HFF-Myc (cell line): ENCODE measurements around the gene MB21D2.
A peak's percentile ranks its signal among the peaks of the same experiment; 100 is the strongest.
"Not testable (repeated sequence)": the region's sequence is repeated elsewhere in the genome, so short reads cannot be mapped to it uniquely, and the experiment has no call there.

Source experiments
- DNase-seq: peaks from one replicate; pipeline ENCODE4 v3.0.0-alpha.2; 2011; ENCODE audit warnings: low read depth; ENCODE audit errors: extremely low read depth
- H3K4me3 ChIP-seq: replicated peaks from 2 replicates; pipeline ENCODE4 v1.5.1; 2011; ENCODE audit warnings: low read depth, mild to moderate bottlenecking, control low read depth, low read length
- TF ChIP-seq, protein P1 (sequence below): IDR thresholded peaks from 2 replicates; pipeline ENCODE4 v1.5.1; 2012; ENCODE audit warnings: mild to moderate bottlenecking, low read depth, low read length, control low read depth; ENCODE audit errors: missing control alignments

Gene MB21D2

DNA sequence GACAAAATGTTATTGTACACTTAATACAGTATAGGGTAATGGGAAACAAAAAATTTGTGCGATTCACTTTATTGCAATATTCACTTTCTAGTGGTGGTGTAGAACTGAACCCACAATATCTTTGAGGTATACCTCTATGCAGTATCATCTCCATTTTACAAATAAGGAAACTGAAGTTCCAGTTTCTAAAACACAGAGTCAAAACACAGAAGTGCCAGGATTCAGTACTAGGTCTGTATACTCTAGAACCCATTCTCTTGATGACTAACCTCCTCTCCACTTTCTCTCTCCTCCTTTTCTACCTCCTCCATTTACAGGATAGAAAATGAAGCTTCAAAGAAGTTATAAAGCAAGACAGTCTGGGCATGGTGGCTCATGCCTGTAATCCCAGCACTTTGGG is 62.2 kb downstream of the MB21D2 start:
- no peak overlapping the region for H3K4me3 ChIP-seq
- no peak for DNase-seq
- TF ChIP-seq, protein P1, sequence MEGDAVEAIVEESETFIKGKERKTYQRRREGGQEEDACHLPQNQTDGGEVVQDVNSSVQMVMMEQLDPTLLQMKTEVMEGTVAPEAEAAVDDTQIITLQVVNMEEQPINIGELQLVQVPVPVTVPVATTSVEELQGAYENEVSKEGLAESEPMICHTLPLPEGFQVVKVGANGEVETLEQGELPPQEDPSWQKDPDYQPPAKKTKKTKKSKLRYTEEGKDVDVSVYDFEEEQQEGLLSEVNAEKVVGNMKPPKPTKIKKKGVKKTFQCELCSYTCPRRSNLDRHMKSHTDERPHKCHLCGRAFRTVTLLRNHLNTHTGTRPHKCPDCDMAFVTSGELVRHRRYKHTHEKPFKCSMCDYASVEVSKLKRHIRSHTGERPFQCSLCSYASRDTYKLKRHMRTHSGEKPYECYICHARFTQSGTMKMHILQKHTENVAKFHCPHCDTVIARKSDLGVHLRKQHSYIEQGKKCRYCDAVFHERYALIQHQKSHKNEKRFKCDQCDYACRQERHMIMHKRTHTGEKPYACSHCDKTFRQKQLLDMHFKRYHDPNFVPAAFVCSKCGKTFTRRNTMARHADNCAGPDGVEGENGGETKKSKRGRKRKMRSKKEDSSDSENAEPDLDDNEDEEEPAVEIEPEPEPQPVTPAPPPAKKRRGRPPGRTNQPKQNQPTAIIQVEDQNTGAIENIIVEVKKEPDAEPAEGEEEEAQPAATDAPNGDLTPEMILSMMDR = no peak

DNA sequence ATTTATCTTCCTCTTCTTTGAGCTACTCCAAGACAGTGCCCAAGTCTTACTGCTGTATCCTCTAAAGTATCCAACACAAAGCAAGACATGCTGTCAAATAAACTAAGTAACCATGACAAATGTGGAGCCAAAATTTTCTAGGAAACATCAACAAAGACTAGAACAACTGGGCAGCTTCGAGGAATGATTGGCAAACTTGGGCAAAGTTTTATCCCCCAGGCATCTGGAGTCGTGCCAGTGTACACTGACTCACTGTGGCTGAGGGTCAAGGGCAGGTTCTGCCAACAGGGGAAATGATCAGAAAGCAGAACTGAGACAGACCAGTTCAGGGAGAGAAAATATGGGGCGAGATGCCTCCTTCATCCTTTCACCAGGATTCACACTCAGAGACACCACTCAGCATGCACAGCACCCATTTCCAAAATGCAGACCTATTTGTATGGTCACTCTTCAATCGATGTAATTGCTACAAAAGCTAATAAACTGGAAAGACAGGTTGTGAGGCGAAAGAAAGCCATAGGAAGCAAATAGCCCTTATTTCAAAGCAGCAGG is 65.8 kb downstream of the MB21D2 start:
- TF ChIP-seq, protein P1 = no peak
- no peak overlapping the region for H3K4me3 ChIP-seq
- DNase-seq = peak; percentile 49

DNA sequence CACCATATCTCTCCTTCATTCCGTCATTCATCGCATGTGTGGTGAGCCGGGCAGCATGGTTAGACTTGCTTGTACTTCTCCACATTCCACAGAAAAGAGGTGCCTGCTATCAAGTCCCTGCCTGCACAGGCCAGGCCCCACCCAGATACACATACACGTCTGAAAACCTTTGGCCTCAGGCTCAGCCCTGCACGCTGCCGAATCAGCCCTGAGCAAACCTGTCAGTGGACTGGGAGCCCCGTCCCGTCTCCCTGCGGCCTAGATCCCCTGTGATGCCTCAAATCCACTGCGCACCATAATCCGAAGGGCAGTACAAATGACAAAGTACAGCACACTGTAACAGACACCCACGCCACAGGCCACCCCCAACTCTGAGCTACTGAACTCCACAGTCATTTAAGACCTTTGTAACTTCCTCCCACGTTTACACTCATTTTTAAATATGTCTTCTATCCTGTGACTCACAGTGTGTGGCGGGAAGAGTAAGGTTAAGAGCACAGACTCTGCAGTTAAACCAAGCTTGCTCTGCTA is 67.1 kb downstream of the MB21D2 start:
- TF ChIP-seq, protein P1 = no peak
- peak; percentile 25 for DNase-seq
- no peak overlapping the region for H3K4me3 ChIP-seq

DNA sequence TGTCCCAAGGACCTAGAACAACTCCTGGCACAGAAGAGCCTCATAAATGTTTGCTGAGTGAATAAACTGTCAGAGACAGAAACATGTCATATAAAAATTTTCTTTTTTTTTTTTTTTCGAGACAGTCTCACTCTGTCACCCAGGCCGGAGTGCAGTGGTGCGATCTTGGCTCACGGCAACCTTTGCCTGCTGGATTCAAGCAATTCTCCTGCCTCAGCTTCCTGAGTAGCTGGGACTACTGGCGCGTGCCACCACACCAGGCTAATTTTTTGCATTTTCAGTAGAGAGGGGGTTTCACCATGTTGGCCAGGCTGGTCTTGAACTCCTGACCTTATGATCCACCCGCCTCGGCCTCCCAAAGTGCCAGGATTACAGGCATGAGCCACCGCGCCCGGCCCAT is 67.8 kb downstream of the MB21D2 start:
- not testable (repeated sequence) for H3K4me3 ChIP-seq, DNase-seq

DNA sequence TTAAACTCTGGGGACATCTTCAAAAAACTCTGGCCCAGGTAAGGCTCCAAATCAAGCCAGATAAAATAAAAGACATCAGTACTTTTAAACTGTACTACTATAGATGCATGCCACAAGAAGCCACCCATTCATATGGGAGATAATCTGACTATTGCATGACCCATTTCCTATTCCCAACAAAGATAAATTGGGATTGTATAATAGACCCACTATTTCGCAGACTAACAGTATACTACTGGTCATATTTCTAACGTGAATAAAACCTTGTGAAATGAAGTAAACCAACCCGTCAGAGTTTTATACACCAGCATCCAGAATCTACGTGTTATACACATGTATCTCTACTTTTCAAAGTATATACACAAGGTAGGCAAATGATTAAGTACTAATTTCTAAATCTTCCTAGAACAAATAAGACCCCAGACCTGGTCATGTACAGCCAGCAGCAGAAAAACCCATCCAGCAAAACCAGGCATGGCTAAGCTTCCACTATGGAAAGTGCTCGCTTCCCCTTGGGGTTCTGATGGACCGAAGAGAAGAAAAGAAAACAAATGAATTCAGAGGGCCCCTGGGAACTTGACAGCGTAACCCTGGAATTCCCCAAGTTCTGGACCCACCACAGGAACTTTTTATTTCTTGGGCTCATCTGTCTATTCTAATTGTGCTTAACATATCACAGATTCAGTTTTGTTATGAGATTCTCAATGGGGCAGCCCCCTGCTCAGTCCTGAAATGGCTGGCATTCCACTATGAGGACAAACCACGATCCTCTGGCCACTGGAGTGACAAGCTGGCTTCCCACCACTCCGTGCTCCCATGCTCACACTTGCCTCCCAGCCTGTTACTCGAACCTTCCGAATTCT is 69.1 kb downstream of the MB21D2 start:
- no peak overlapping the region for H3K4me3 ChIP-seq
- TF ChIP-seq, protein P1 = no peak
- DNase-seq = no peak

DNA sequence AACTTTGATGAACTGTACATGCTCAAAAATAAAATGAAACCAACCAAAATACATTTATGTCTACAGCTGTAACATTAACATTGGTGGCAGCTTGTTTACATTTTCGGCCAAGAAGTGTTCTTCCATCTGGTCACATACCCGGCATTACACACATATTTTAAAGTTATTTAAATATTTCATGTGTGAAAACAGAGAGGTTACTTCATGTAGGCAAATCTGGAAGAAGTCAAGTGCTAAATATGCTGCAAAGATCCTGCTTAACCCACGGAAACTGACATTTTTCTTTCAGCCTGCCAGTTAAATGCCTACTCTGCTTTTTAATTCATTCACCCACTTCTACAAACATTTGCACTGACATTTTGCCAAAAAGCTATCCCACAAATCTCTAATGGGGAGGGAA is 69.7 kb downstream of the MB21D2 start:
- DNase-seq = no peak
- no peak overlapping the region for H3K4me3 ChIP-seq
- TF ChIP-seq, protein P1 = no peak

DNA sequence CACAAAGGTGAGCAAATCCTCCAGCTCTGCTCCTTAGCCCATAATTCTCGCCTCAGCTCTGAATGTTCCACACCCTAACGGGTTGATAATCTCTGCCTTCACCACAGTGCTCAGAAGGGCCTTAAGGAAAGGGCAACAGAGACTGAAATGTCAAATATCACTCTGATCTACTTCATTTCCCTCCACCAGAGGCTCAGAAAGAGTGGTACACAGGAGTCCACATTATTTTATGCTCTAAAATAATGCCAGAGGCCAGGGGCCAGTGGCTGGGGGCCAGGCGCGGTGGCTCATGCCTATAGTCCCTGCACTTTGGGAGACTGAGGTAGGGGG is 72.2 kb downstream of the MB21D2 start:
- TF ChIP-seq, protein P1 = no peak
- no peak overlapping the region for H3K4me3 ChIP-seq
- no peak for DNase-seq
